Stimulated activated CD8-positive, alpha-beta memory T cell treated with anti-CD3 and anti-CD28 coated beads, Interleukin-4, amount 100 ng/mL, for 48 hours (primary cell): Measurements from ENCODE around the gene NLRP12.
"Not testable (repeated sequence)": the region's sequence is repeated elsewhere in the genome, so short reads cannot be mapped to it uniquely, and the experiment has no call there.

Experiments used
- DNase-seq: peaks from one replicate; pipeline ENCODE4 v3.0.0-alpha.2; 2020

Gene NLRP12

DNA sequence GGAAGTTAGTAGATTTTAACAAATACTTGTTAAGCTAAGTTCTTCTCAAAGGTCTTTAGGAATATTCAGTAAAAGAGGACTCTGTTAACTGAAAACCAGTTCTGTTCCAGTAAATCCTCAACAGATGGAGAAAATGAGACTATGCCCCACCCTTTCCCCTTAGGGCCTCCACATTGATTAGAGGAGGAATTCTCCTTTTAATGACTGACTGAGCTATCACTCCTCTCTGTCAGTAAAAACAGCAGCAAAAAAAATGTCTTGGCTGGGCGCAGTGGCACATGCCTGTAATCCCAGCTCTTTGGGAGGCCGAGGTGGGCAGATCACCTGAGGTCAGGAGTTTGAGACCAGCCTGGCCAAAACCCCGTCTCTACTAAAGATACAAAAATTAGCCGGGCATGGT is 50.1 kb downstream of the NLRP12 start:
- DNase-seq: no peak

DNA sequence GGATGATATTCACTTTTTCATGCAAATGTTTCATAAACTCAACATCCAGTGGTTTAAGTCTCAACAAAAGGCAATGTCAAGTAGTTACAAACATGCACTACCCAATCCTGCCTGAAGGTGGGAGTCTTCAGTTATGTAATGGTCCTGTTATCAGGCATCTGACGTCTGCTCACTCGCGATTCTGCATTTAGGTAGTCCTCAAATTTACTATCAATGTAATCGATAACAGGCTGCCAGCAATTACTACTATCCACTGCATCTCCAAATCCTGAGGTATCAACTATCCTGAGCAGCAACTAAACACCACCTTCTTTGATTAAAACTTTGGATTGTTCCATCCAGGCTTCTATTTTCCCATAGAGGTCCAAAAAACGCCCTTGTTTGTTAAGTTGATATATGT is 51.2 kb downstream of the NLRP12 start:
- DNase-seq: peak; percentile 70

DNA sequence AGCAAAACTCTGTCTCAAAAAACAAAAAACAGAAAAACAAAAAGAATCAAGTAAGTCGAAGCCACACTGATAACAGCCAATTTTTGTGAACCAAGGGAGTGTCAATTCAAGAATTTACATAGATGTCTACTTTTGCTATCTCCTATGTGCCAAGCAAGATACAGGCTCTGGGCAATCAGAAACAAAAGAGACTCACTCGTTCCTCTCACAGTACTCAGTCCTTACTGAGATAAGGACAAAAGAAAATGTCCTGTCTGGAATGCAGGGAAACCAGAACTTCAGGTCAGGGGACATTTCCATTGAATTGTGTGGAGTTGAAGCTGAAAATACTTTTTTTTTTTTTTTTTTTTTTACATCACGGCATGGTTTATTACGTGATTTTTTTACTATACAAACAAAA is 53.0 kb downstream of the NLRP12 start:
- DNase-seq: no peak

DNA sequence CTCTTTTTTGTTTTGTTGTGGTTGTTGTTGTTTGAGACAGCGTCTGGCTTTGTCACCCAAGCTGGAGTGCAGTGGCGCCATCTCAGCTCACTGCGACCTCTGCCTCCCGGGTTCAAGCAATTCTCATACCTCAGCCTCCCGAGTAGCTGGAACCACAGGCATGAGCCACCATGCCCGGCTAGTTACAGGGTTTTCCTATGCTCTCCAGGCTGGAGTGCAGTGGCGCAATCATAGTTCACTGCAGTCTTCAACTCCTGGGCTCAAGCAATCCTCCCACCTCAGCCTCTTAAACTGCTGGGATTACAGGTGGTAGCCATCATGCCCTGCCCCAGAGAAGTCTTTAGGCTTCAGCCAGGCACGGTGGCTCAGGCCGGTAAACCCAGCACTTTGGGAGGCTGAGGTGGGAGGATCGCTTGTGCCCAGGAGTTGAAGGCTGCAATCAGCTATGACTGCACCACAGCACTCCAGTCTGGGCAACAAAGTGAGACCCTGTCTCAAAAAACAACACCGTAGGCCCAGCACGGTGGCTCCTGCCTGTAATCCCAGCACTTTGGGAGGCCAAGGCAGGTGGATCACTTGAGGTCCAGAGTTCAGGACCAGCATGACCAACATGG is 54.3 kb downstream of the NLRP12 start:
- not testable (repeated sequence) for DNase-seq

DNA sequence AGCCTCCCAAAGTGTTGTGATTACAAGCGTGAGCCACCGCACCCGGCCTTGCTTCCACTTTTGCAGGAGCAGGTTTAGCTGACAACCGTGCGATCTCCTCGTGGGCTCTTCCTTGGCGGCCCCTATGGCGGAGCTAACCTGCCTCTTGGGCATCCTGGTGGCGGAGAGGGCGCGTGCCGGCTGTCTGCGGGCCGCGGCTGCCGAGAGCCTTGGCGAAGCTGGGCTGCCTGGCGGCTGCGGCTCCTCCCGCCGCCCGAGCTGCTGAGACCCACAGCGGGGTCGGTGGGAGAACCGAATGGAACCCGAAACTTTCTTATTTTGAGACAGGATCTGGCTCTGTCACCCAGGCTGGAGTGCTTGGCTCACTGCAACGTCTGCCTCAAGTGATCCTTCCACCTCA is 55.7 kb downstream of the NLRP12 start:
- DNase-seq: no peak

DNA sequence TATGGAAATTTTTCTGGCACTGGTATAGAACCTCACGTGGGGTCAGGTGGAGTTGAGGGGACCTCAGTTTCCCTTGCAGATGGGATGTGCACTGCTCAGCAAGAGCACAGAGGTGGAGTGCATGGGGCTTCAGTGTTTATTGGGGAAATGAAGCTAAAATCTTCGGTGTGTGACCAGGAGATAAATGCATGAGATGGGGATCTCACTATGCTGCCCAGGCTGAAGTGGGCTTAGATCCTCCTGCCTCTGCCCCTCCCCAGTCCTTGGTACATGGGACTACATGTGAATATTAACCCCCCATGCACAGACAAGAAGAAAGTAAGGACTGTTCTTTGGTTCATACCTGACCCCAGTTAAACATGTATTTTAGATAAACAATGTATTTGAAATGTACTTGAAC is 65.1 kb downstream of the NLRP12 start:
- not testable (repeated sequence) for DNase-seq
